Esophagus muscularis mucosa (tissue), 4 donors: ENCODE measurements around the gene WASF2. TPM values are rescaled to one million over a fixed set of nuclear protein-coding genes. Genes with fewer than 3 reads are reported as not detected.

Experiments
- DNase-seq: peaks from one replicate; pipeline ENCODE4 v3.0.0-alpha.2; 2017; ENCODE audit errors: extremely low spot score
- H3K27ac ChIP-seq, 4 donors: fragments of 200-600 bp; sonication (generic); replicated peaks in 1 of 4; 1 replicate in 3 of 4; 2 replicates in 1 of 4; pipeline ENCODE4 v1.5.1; 2016 to 2019; ENCODE audit warnings: mild to moderate bottlenecking in 1 of 4
- H3K27me3 ChIP-seq, 4 donors: fragments of 200-600 bp; sonication (generic); one replicate each; pipeline versions ENCODE4 v1.5.1 to v1.6.0; 2016 to 2019
- H3K36me3 ChIP-seq, 4 donors: fragments of 200-600 bp; sonication (generic); one replicate each; pipeline ENCODE4 v1.5.1; 2016 to 2019
- H3K4me1 ChIP-seq, 4 donors: fragments of 200-600 bp; sonication (generic); one replicate each; pipeline ENCODE4 v1.5.1; 2016 to 2019
- H3K4me3 ChIP-seq, 4 donors: fragments of 200-600 bp; sonication (generic); 1 replicate in 2 of 4; 2 replicates in 2 of 4; pipeline ENCODE4 v1.5.1; 2016 to 2019; ENCODE audit warnings: mild to moderate bottlenecking in 4 of 4, moderate library complexity in 1 of 4
- H3K9me3 ChIP-seq, 4 donors: fragments of 200-600 bp; sonication (generic); 1 replicate in 3 of 4; 2 replicates in 1 of 4; pipeline ENCODE4 v1.5.1; 2016 to 2019
- EP300 ChIP-seq: sonication (generic); formaldehyde crosslinking; IDR thresholded peaks from one replicate; pipeline ENCODE4 v1.6.1; 2017; ENCODE audit warnings: antibody characterized with exemption
- POLR2A ChIP-seq: fragments of 450-650 bp; IDR thresholded peaks from one replicate; pipeline ENCODE4 v1.6.1; 2017; ENCODE audit warnings: antibody characterized with exemption, moderate library complexity, mild to moderate bottlenecking, low read depth
- POLR2AphosphoS5 ChIP-seq, 2 donors: sonication (generic); formaldehyde crosslinking; IDR thresholded peaks; one replicate each; pipeline ENCODE4 v1.6.1; 2017; ENCODE audit warnings: antibody characterized with exemption in 2 of 2
- WGBS: methylation state at CpG from one replicate; pipeline ENCODE4 v1.1.5; 2018; 5-methylcytosine and 5-hydroxymethylcytosine counted together
- intact Hi-C: fragments of 100-400 bp; cut with DNase I; formaldehyde crosslinking; loops from one replicate; pipeline ENCODE4 v1.15.1; 2023
- total RNA-seq, 4 donors: library from RNA; depleted of rRNA; stranded (reverse); fragments of >200 nt; gene quantifications; one replicate each; pipeline versions ENCODE4 v1.1.0 to v1.2.1, GENCODE V29; 2016
- TF ChIP-seq, protein P1 (sequence below), 3 experiments: fragments of 200-600 bp in 2 of 3; fragments of 450-650 bp in 1 of 3; sonication (generic) in 2 of 3; IDR thresholded peaks; one replicate each; pipeline ENCODE4 v1.5.1; 2017 to 2019; ENCODE audit warnings: antibody characterized with exemption in 3 of 3, mild to moderate bottlenecking in 2 of 3, moderate library complexity in 1 of 3

Gene WASF2
- total RNA-seq, 4 donors from 2014 or later: 78.5 to 141 (median 101) TPM

DNA sequence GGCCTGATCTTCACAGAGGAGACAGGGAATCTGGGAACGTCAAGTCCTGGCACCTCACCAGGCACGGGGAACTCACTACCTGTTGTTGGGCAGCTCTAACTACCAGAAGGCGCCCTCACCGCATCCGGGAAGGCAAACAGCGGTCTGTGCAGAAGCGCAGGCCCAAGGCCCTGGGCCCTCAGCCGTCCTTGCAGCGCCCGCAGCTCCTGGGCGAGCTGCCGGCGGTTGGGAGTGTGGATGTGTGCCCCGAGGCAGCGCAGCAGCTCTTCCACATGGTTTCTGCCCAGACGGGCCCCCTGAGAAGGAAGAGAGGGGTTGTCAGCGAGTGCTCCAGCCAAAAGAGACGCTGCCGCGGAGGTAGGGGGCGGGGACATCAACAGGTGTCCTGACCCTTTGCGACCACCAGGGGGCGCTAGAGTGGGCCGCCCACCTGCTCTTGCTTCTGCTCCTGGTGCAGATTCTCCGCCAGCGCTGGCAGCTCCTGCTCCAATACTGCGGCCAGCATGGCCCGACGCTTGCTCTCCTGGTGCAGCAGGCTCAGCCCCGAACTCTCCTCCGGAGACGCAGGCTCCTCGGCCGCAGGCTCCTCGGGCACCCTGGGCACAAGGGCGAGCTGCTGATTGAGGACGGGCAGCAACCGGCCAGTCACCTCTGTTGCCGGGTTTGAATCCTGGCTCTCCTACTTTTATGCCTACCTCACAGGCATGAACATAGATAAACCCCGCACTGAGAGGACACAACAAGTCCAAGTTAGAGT is 132.5 kb downstream of the WASF2 start:
- no peak for DNase-seq

GRCh38 chr1:27356619-27357280 is 133.2 kb downstream of the WASF2 start:
- 80% methylated on average over 20 of the region's 37 CpGs for WGBS
- TF ChIP-seq POLR2A (no peak), EP300 (no peak), POLR2AphosphoS5 (IDR thresholded peaks at IDR 0.05) (no peak)
- TF ChIP-seq, protein P1, sequence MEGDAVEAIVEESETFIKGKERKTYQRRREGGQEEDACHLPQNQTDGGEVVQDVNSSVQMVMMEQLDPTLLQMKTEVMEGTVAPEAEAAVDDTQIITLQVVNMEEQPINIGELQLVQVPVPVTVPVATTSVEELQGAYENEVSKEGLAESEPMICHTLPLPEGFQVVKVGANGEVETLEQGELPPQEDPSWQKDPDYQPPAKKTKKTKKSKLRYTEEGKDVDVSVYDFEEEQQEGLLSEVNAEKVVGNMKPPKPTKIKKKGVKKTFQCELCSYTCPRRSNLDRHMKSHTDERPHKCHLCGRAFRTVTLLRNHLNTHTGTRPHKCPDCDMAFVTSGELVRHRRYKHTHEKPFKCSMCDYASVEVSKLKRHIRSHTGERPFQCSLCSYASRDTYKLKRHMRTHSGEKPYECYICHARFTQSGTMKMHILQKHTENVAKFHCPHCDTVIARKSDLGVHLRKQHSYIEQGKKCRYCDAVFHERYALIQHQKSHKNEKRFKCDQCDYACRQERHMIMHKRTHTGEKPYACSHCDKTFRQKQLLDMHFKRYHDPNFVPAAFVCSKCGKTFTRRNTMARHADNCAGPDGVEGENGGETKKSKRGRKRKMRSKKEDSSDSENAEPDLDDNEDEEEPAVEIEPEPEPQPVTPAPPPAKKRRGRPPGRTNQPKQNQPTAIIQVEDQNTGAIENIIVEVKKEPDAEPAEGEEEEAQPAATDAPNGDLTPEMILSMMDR (IDR thresholded peaks at IDR 0.05): no peak
- intact Hi-C loops: loop anchor here (1.0 to 2.0 kb wide), 2 partner anchors 32 to 56 kb away; no protein-coding TSS in a partner anchor
- H3K27me3 ChIP-seq: no peaks in the 10 kb centered on the region
- H3K36me3 ChIP-seq: peaks cover 66 to 93% (median 90%) of the 10 kb centered on the region in 4 donors
- DNase-seq: no peak
- H3K4me3 ChIP-seq: no peak overlapping the region
- peaks cover 18 to 30% (median 27%) of the 10 kb centered on the region in 4 donors for H3K4me1 ChIP-seq
- no peaks in the 10 kb centered on the region for H3K9me3 ChIP-seq
- no peak overlapping the region for H3K27ac ChIP-seq

More for the DNA sequence above, 132.5 kb downstream of the WASF2 start:
- peaks cover 73 to 100% (median 96%) of the 10 kb centered on the region in 4 donors for H3K36me3 ChIP-seq
- H3K27ac ChIP-seq: peak overlapping the region in 1 of 4 donors; percentile 22
- TF ChIP-seq POLR2AphosphoS5 (IDR thresholded peaks at IDR 0.05) (peak in 1 of 2 donors; percentile 70), POLR2A (no peak)
- TF ChIP-seq, protein P1 (IDR thresholded peaks at IDR 0.05): peak; percentile 95 to 98 (median 97)
- no peaks in the 10 kb centered on the region for H3K9me3 ChIP-seq
- 40% methylated on average over 8 of the region's 40 CpGs for WGBS
- peaks cover 18 to 30% (median 27%) of the 10 kb centered on the region in 4 donors for H3K4me1 ChIP-seq
- intact Hi-C loops: loop anchor here (1.0 to 2.0 kb wide), 2 partner anchors 31 to 57 kb away; no protein-coding TSS in a partner anchor
- H3K4me3 ChIP-seq: peak overlapping the region in 2 of 4 donors; percentile 16 to 29
- H3K27me3 ChIP-seq: no peaks in the 10 kb centered on the region

GRCh38 chr1:27356277-27356618 is 133.7 kb downstream of the WASF2 start:
- intact Hi-C loops: loop anchor here (2.0 kb wide), 1 partner anchor 55 kb away; no protein-coding TSS in a partner anchor
- 96% methylated on average over 12 of the region's 13 CpGs for WGBS

DNA sequence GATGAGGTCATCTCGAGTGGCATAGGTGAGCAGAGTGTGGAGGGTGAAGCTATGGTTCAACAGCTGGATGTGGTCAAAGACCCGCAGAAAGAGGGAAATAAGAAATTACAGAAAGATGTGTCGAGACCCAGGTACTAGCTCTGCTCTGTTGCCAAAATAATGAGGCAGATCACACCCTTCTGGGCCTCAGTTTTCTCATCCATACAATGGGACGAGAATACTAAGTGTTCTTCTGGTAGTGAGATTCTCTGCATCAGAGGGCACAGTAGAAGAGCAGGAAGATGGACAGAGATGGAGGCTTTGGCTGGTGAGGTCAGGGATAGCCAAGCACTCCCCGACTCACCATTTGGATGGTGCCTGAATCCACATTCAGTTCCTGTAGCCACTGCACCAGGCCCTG is 134.3 kb downstream of the WASF2 start:
- 83% methylated on average over 5 of the region's 5 CpGs for WGBS
- no peak overlapping the region for H3K4me3 ChIP-seq
- no peak for TF ChIP-seq EP300
- TF ChIP-seq, protein P1 (IDR thresholded peaks at IDR 0.05): no peak
- TF ChIP-seq POLR2AphosphoS5 (IDR thresholded peaks at IDR 0.05): no peak
- TF ChIP-seq POLR2A: no peak
- H3K27ac ChIP-seq: no peak overlapping the region
- peaks cover 0 to 6% (median 2%) of the 10 kb centered on the region in 4 donors for H3K27me3 ChIP-seq
- intact Hi-C loops: loop anchor here (2.0 kb wide), 1 partner anchor 55 kb away; no protein-coding TSS in a partner anchor
- H3K9me3 ChIP-seq: no peaks in the 10 kb centered on the region
- DNase-seq: no peak
- H3K4me1 ChIP-seq: peaks cover 22 to 37% (median 33%) of the 10 kb centered on the region in 4 donors
- H3K36me3 ChIP-seq: peaks cover 56 to 83% (median 80%) of the 10 kb centered on the region in 4 donors

More at GRCh38 chr1:27356277-27356618, 133.7 kb downstream of the WASF2 start:
- Histone ChIP-seq H3K36me3 (peaks cover 61 to 88% (median 85%) of the 10 kb centered on the region in 4 donors), H3K4me3 (no peak overlapping the region), H3K9me3 (no peaks in the 10 kb centered on the region), H3K27me3 (peaks cover 0 to under 1% (median 0%) of the 10 kb centered on the region in 4 donors), H3K4me1 (peaks cover 18 to 34% (median 31%) of the 10 kb centered on the region in 4 donors), H3K27ac (no peak overlapping the region)
- TF ChIP-seq POLR2A: no peak
- TF ChIP-seq EP300: no peak
- TF ChIP-seq POLR2AphosphoS5 (IDR thresholded peaks at IDR 0.05): no peak
- TF ChIP-seq, protein P1 (IDR thresholded peaks at IDR 0.05): no peak
- DNase-seq: no peak

Other genes with a start within 250 kb of the WASF2 start
- 10 to 100 TPM; 23.3 to 35.3 (median 31.8) TPM for gene TMEM222, start 168.0 kb downstream of the WASF2 start, total RNA-seq
- gene SYTL1, start 148.1 kb downstream of the WASF2 start, total RNA-seq: 1 to 10 TPM in 2 of 4 donors, under 1 TPM in 2; 0.29 to 3.7 (median 1.5) TPM
- 10 to 100 TPM; 29.7 to 80.1 (median 55.4) TPM for gene MAP3K6, start 123.2 kb downstream of the WASF2 start, total RNA-seq
- gene FCN3, start 115.3 kb downstream of the WASF2 start, total RNA-seq: 10 to 100 TPM in 2 of 4 donors, 1 to 10 TPM in 2; 2.9 to 16.6 (median 10.5) TPM
- not detected for gene CD164L2, start 106.8 kb downstream of the WASF2 start, total RNA-seq
- 1 to 10 TPM in 1 of 4 donors, under 1 TPM in 1, not detected in 2; 0.13 to 4.5 TPM for gene GPR3, start 97.5 kb downstream of the WASF2 start, total RNA-seq
- 10 to 100 TPM; 14.7 to 54.3 (median 35.4) TPM for gene AHDC1, start 114.0 kb upstream of the WASF2 start, total RNA-seq
- gene FGR, start 145.0 kb upstream of the WASF2 start, total RNA-seq: 10 to 100 TPM; 12.0 to 32.1 (median 12.6) TPM
- gene IFI6, start 182.0 kb upstream of the WASF2 start, total RNA-seq: 10 to 100 TPM; 33.2 to 86.3 (median 70.2) TPM
- 10 to 100 TPM; 15.6 to 17.4 (median 16.6) TPM for gene FAM76A, start 235.8 kb upstream of the WASF2 start, total RNA-seq